HG03139 (cell line): ENCODE measurements around the gene UQCC2.

Source experiments
- ATAC-seq: cut with Tn5 transposase; IDR thresholded peaks from one replicate; pipeline ENCODE4 v1.9.1; 2021; ENCODE audit not compliant: unreplicated experiment

Gene UQCC2

GRCh38 chr6:33711140-33712129 lies at the start of gene UQCC2:
Gene UQCC2, minus strand, starts transcription at chr6:33711700. Its CDS starts 14 bp downstream, at chr6:33711686.
- peak; percentile 83 for ATAC-seq

- ATAC-seq = no peak
These were observed 48.6 kb upstream of the UQCC2 start for GRCh38 chr6:33759887-33760629.

GRCh38 chr6:33758815-33759216 lies 47.3 kb upstream of the UQCC2 start:
- ATAC-seq = no peak

GRCh38 chr6:33757906-33758305 lies 46.4 kb upstream of the UQCC2 start:
- no peak for ATAC-seq

- no peak for ATAC-seq
These were observed 45.6 kb upstream of the UQCC2 start for GRCh38 chr6:33757113-33757512.

- ATAC-seq = no peak
These were observed 44.9 kb upstream of the UQCC2 start for GRCh38 chr6:33756211-33756954.

- no peak for ATAC-seq
These were observed 43.8 kb upstream of the UQCC2 start for GRCh38 chr6:33755070-33755869.

GRCh38 chr6:33754222-33754621 lies 42.7 kb upstream of the UQCC2 start:
- ATAC-seq = no peak

- no peak for ATAC-seq
These were observed 41.1 kb upstream of the UQCC2 start for GRCh38 chr6:33752646-33753015.

GRCh38 chr6:33751771-33752645 lies 40.5 kb upstream of the UQCC2 start:
- no peak for ATAC-seq

- no peak for ATAC-seq
These were observed 38.9 kb upstream of the UQCC2 start for GRCh38 chr6:33750244-33750991.

GRCh38 chr6:33749401-33749800 lies 37.9 kb upstream of the UQCC2 start:
- no peak for ATAC-seq

- no peak for ATAC-seq
These were observed 37.3 kb upstream of the UQCC2 start for GRCh38 chr6:33748841-33749240.

DNA sequence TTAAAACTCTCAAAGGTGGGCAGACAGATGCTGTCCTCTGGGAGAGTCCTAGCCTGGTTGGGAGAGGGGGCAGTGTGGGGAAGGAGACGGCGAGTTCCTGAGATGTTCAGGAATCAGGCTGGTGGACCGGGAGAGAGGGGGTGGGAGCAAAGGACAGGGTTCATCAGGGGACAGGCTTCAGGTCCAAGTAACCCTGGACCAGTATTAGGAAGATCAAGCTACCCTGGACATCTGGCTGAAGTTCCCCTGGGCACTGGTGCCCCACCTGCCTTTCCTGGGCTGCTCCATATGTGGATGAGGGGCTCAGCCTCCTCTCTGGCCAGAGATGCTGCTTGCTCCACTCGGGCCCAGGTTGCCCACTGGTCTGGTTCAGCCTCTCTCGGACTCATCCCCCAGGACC lies 36.3 kb upstream of the UQCC2 start:
- no peak for ATAC-seq

DNA sequence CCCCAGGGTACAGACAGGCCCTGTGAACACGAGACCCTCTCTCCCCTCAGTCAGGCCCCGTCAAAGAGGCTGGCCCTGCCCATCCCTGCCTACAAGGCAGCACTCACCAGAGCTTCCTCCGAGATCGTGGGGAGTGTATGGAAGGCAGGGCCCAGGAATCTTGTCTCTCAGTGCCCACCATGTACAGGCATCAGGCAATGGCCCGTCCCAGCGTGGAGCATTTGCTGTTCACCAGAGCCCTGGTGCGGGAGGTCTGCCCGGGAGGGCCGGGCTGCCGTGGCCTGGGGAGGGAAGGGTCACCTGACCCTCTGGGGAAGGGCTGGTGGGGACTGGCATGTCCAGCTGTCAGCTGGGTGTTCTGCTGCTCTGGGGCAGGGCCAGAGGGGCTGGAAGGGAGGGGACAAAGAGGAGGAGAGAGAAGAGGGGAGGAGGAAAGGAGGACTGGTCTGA lies 35.2 kb upstream of the UQCC2 start, which contains the start of gene IP6K3:
IP6K3 (minus strand) TSS at position 255 of the 450 bp plus-strand sequence. CDS start 11,429 bp downstream, outside the sequence.
- no peak for ATAC-seq

- ATAC-seq = no peak
These were observed 34.6 kb upstream of the UQCC2 start for GRCh38 chr6:33746036-33746600.

DNA sequence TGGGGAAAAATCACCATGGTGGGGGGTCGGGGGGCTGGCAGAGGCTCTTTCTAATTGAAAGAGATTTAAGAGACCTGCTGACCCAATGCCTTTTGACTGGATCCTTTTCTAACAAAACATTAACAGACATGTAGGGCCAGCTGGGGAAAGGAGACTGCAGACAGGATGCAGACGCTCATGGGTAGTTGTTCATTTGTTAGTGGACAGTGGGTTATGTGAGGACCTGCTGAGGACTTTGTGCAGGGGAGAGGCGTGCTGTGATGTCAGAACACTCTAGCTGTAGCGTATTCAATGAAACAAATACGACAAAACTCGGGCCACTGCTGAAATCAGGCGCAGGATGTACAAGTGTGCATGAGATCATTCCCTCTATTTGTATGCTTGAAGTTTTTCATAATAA lies 34.0 kb upstream of the UQCC2 start:
- ATAC-seq = no peak

DNA sequence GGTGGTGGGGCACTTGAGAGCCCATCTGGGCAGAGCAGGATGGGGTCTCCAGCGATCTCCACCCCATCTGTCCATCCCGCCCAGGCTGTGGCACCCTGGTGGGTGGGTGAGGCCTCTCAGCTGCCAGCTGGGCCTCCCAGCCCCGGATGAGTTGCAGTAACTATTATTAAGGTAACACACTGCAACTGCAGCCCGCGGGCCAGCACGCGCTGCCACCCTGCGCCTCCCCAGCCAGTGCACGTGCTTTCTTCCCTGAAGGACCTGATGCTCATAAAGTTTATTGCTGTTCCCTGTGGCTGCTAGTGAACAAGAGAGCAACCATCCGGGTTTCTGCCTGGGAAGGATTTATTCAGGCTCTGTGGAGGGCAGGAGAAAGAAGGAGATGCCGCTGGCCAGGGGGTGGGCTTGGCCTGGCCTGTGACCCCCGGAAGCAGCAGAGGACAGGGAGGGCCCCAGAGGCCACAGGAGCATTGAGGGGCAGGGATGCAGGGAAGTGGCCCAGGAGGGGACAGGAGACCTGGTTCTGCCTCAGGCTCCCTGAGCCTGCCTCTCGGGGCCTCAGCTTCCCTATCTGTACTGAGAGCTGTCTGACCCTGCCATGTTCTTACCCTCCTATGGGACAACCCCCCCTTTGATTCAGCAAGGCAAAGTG lies 33.5 kb upstream of the UQCC2 start:
- ATAC-seq = no peak
